Endothelial cell of umbilical vein (primary cell): ENCODE results near the gene RIT2. TPM values are rescaled to one million over a fixed set of nuclear protein-coding genes. Genes with fewer than 3 reads are reported as not detected.

Experiments
- BruUV-seq: library from RNA; stranded (reverse); fragments of 400-500 nt; replicated peaks from 2 replicates; lab custom pipeline; 2021; lab: Mats Ljungman, UMichigan
- CTCF ChIA-PET: fragments of 300-600, 350-600 bp; sonication (Branson Sonifier 250); formaldehyde crosslinking; loops from one replicate; lab custom pipeline; 2021; ENCODE audit warnings: antibody characterized with exemption, inconsistent platforms; lab: Charles Lee
- POLR2A ChIA-PET: fragments of 300-600, 350-600 bp; sonication (Branson Sonifier 250); formaldehyde crosslinking; loops from one replicate; lab custom pipeline; 2021; ENCODE audit warnings: antibody characterized with exemption, inconsistent platforms; lab: Charles Lee
- DNase-seq: peaks from one replicate; pipeline ENCODE4 v3.0.0-alpha.2; 2011; ENCODE audit warnings: low read depth, low spot score
- FAIRE-seq: peaks from 2 replicates; lab custom pipeline; 2011; peaks lifted over from hg19 to GRCh38; lab: Jason Lieb, UNC
- H2AFZ ChIP-seq: 2 replicates; pipeline ENCODE4 v1.6.0; 2012; ENCODE audit warnings: low read depth, low read length, control low read depth, inconsistent platforms
- H3K27ac ChIP-seq: 2 replicates; pipeline ENCODE4 v1.5.1; 2011; ENCODE audit warnings: low read depth, mild to moderate bottlenecking, control low read depth, low read length, moderate library complexity; ENCODE audit not compliant: insufficient read depth
- H3K27me3 ChIP-seq, 2 experiments: 2 replicates each; pipeline versions ENCODE4 v1.6.0 to v1.6.1; 2011; ENCODE audit warnings: low read length in 2 of 2, mixed read lengths in 1 of 2; ENCODE audit not compliant: control insufficient read depth in 2 of 2, insufficient read depth in 2 of 2
- H3K36me3 ChIP-seq, 2 experiments: 2 replicates in 1 of 2; 3 replicates in 1 of 2; pipeline ENCODE4 v1.5.1; 2011; ENCODE audit warnings: low read length in 2 of 2, mild to moderate bottlenecking in 1 of 2, moderate library complexity in 1 of 2; ENCODE audit not compliant: control insufficient read depth in 2 of 2, insufficient read depth in 2 of 2; ENCODE audit errors: extremely low read depth in 1 of 2
- H3K4me1 ChIP-seq: 3 replicates; pipeline ENCODE4 v1.5.1; 2011; ENCODE audit warnings: mild to moderate bottlenecking, low read length; ENCODE audit not compliant: control insufficient read depth, insufficient read depth; ENCODE audit errors: extremely low read depth
- H3K4me2 ChIP-seq: 2 replicates; pipeline ENCODE4 v1.6.1; 2011; ENCODE audit warnings: low read length, control low read depth, mixed read lengths; ENCODE audit not compliant: insufficient read depth
- H3K4me3 ChIP-seq, 3 experiments: fragments of 200-600 bp in 1 of 3; sonication (generic), shearing (Covaris generic) in 1 of 3; replicated peaks in 1 of 3; 2 replicates each; pipeline ENCODE4 v1.5.1; 2011 to 2016; ENCODE audit warnings: control low read depth in 3 of 3, low read length in 3 of 3, mild to moderate bottlenecking in 2 of 3, inconsistent platforms in 1 of 3, low read depth in 1 of 3, moderate library complexity in 1 of 3; ENCODE audit not compliant: insufficient read depth in 1 of 3
- H3K79me2 ChIP-seq: 2 replicates; pipeline ENCODE4 v1.6.0; 2012; ENCODE audit warnings: low read length, inconsistent platforms; ENCODE audit not compliant: control insufficient read depth, insufficient read depth
- H3K9ac ChIP-seq: replicated peaks from 2 replicates; pipeline ENCODE3; 2011; ENCODE audit warnings: low read length, control low read depth; ENCODE audit not compliant: insufficient read depth; ENCODE audit errors: extremely low read depth
- H3K9me1 ChIP-seq: replicated peaks from 3 replicates; pipeline ENCODE4 v1.6.0; 2011; ENCODE audit warnings: mild to moderate bottlenecking, low read length; ENCODE audit not compliant: control insufficient read depth, insufficient read depth; ENCODE audit errors: extremely low read depth
- H3K9me3 ChIP-seq: replicated peaks from 2 replicates; pipeline ENCODE4 v1.5.1; 2012; ENCODE audit warnings: low read length, inconsistent platforms; ENCODE audit not compliant: control insufficient read depth, insufficient read depth
- H4K20me1 ChIP-seq: replicated peaks from 2 replicates; pipeline ENCODE3; 2011; ENCODE audit warnings: mild to moderate bottlenecking, low read length; ENCODE audit not compliant: control insufficient read depth, insufficient read depth; ENCODE audit errors: extremely low read depth
- CTCF ChIP-seq, 2 donors: IDR thresholded peaks; 1 replicate in 1 of 2; 2 replicates in 1 of 2; pipeline ENCODE4 v1.5.1; 2011; ENCODE audit warnings: low read length in 2 of 2, mild to moderate bottlenecking in 2 of 2, moderate library complexity in 2 of 2, control low read depth in 1 of 2, inconsistent platforms in 1 of 2, low read depth in 1 of 2; ENCODE audit not compliant: insufficient read depth in 1 of 2; ENCODE audit errors: extremely low read depth in 1 of 2
- FOS ChIP-seq: IDR thresholded peaks from 2 replicates; pipeline ENCODE4 v1.6.1; 2011; ENCODE audit warnings: mild to moderate bottlenecking, low read length, moderate library complexity, borderline replicate concordance; ENCODE audit not compliant: insufficient read depth
- JUN ChIP-seq: IDR thresholded peaks from 2 replicates; pipeline ENCODE4 v1.6.1; 2011; ENCODE audit warnings: borderline replicate concordance, low read depth; ENCODE audit not compliant: insufficient read length, insufficient read depth
- MAX ChIP-seq: IDR thresholded peaks from 2 replicates; pipeline ENCODE4 v1.6.1; 2011; ENCODE audit not compliant: insufficient read depth, insufficient read length
- POLR2A ChIP-seq: IDR thresholded peaks from 2 replicates; pipeline ENCODE4 v1.6.1; 2012; ENCODE audit warnings: low read depth, mild to moderate bottlenecking, control low read depth, low read length
- POLR2AphosphoS5 ChIP-seq: IDR thresholded peaks from 2 replicates; pipeline ENCODE4 v1.6.1; 2012; ENCODE audit warnings: low read depth, mild to moderate bottlenecking, control low read depth, low read length, moderate library complexity; ENCODE audit not compliant: insufficient read depth
- dilution Hi-C: fragments of 300-500 bp; cut with MboI; formaldehyde crosslinking; loops from one replicate; pipeline ENCODE4 v1.15.0; 2019; ENCODE audit warnings: low sequenced_read_pairs; ENCODE audit not compliant: extremely low pct_ligation_motif_present
- intact Hi-C: fragments of 100-400 bp; cut with micrococcal nuclease; formaldehyde crosslinking; loops from one replicate; pipeline ENCODE4 v1.10.0; 2022
- polyA plus RNA-seq, 4 experiments: library from polyadenylated mRNA; depleted of rRNA in 3 of 4; stranded (reverse) in 3 of 4; unstranded in 1 of 4; fragments of >200 nt; gene quantifications; 2 replicates each; pipeline versions ENCODE4 v1.2.1 to v1.2.3, GENCODE V29; 2011 to 2012; ENCODE audit warnings: missing spikeins in 1 of 4
- total RNA-seq: library from RNA; stranded (reverse); gene quantifications from 2 replicates; pipeline ENCODE4 v1.2.3, GENCODE V29; 2021

The RIT2 gene
- total and polyA plus RNA-seq, 2 donors (not counting 3 experiments of a cell fraction or from before 2014, with no cell fraction given) = not detected

GRCh38 chr18:43054815-43055519, 60.5 kb downstream of the RIT2 start:
- CTCF ChIA-PET = no interaction called here
- TF ChIP-seq JUN (no peak), MAX (no peak), POLR2AphosphoS5 (no peak), FOS (no peak), CTCF (IDR thresholded peaks at IDR 0.05; ENCODE audit: extremely low read depth in 1 of 2, insufficient read depth in 1 of 2, low read depth in 1 of 2, low read length in 2 of 2) (no peak), POLR2A (no peak)
- DNase-seq (no peak), FAIRE-seq (no peak)
- H2AFZ ChIP-seq = no peak overlapping the region
- no peak overlapping the region for H3K27ac ChIP-seq
- dilution Hi-C loops (no loop called here), intact Hi-C loops (no loop called here)
- no peak overlapping the region for H3K9ac ChIP-seq
- BruUV-seq = no TSS peak
- POLR2A ChIA-PET = no interaction called here
- H3K4me3 ChIP-seq = no peak overlapping the region
- H3K27me3 ChIP-seq = no peaks in the 10 kb centered on the region
- no peaks in the 10 kb centered on the region for H3K36me3 ChIP-seq
- H3K9me1 ChIP-seq = no peaks in the 10 kb centered on the region
- no peaks in the 10 kb centered on the region for H3K9me3 ChIP-seq
- no peaks in the 10 kb centered on the region for H4K20me1 ChIP-seq
- no peak overlapping the region for H3K4me2 ChIP-seq
- H3K4me1 ChIP-seq = no peaks in the 10 kb centered on the region
- H3K79me2 ChIP-seq = no peaks in the 10 kb centered on the region
